Mammary epithelial cell (primary cell): ENCODE measurements around the gene APOO.

ENCODE experiments used
- CTCF ChIP-seq, 2 donors: IDR thresholded peaks in 1 of 2; conservative IDR thresholded peaks in 1 of 2; 2 replicates each; pipeline ENCODE4 v1.5.1; 2011 to 2012; ENCODE audit warnings: inconsistent platforms in 2 of 2, low read length in 2 of 2, mild to moderate bottlenecking in 2 of 2, control low read depth in 1 of 2, low read depth in 1 of 2; ENCODE audit not compliant: insufficient read depth in 1 of 2; ENCODE audit errors: extremely low read depth in 1 of 2
- EZH2 ChIP-seq: IDR thresholded peaks from 2 replicates; pipeline ENCODE4 v1.6.1; 2012; ENCODE audit warnings: low read length, inconsistent platforms, borderline replicate concordance

GRCh38 chrX:23841847-23842522 lies 65.8 kb downstream of the APOO start:
- TF ChIP-seq CTCF (conservative IDR thresholded peaks at IDR 0.05 in 1 of 2, IDR thresholded peaks at IDR 0.05 in 1 of 2; ENCODE audit: extremely low read depth in 1 of 2, insufficient read depth in 1 of 2, low read depth in 1 of 2, low read length in 2 of 2) (no peak), EZH2 (no peak)
